BE2C (cell line): ENCODE results near the gene DGKK. TPM values are rescaled to one million over a fixed set of nuclear protein-coding genes. Genes with fewer than 3 reads are reported as not detected.

Experiments
- DNase-seq: peaks from one replicate; pipeline ENCODE4 v3.0.0-alpha.2; 2020
- H3K27me3 ChIP-seq: fragments of 250-450 bp; sonication (Bioruptor Pico); 2 replicates; pipeline ENCODE4 v1.5.1; 2020; ENCODE audit warnings: mild to moderate bottlenecking
- H3K36me3 ChIP-seq: fragments of 250-450 bp; sonication (Bioruptor Pico); 2 replicates; pipeline ENCODE4 v1.5.1; 2020; ENCODE audit warnings: mild to moderate bottlenecking
- H3K4me1 ChIP-seq: fragments of 250-450 bp; sonication (Bioruptor Pico); 2 replicates; pipeline ENCODE4 v1.5.1; 2020
- H3K4me3 ChIP-seq: 2 replicates; pipeline ENCODE4 v1.5.1; 2011; ENCODE audit warnings: low read depth, low read length
- H3K9me3 ChIP-seq: fragments of 250-450 bp; sonication (Bioruptor Pico); 2 replicates; pipeline ENCODE4 v1.5.1; 2020
- CTCF ChIP-seq: IDR thresholded peaks from 2 replicates; pipeline ENCODE4 v1.5.1; 2012; ENCODE audit warnings: mild to moderate bottlenecking, low read depth, low read length
- polyA plus RNA-seq: library from polyadenylated mRNA; unstranded; fragments of >200 nt; gene quantifications from one replicate; pipeline ENCODE4 v1.2.1, GENCODE V29; 2012; ENCODE audit warnings: low read depth, missing spikeins; ENCODE audit not compliant: insufficient read length, insufficient read depth

DGKK gene, protein sequence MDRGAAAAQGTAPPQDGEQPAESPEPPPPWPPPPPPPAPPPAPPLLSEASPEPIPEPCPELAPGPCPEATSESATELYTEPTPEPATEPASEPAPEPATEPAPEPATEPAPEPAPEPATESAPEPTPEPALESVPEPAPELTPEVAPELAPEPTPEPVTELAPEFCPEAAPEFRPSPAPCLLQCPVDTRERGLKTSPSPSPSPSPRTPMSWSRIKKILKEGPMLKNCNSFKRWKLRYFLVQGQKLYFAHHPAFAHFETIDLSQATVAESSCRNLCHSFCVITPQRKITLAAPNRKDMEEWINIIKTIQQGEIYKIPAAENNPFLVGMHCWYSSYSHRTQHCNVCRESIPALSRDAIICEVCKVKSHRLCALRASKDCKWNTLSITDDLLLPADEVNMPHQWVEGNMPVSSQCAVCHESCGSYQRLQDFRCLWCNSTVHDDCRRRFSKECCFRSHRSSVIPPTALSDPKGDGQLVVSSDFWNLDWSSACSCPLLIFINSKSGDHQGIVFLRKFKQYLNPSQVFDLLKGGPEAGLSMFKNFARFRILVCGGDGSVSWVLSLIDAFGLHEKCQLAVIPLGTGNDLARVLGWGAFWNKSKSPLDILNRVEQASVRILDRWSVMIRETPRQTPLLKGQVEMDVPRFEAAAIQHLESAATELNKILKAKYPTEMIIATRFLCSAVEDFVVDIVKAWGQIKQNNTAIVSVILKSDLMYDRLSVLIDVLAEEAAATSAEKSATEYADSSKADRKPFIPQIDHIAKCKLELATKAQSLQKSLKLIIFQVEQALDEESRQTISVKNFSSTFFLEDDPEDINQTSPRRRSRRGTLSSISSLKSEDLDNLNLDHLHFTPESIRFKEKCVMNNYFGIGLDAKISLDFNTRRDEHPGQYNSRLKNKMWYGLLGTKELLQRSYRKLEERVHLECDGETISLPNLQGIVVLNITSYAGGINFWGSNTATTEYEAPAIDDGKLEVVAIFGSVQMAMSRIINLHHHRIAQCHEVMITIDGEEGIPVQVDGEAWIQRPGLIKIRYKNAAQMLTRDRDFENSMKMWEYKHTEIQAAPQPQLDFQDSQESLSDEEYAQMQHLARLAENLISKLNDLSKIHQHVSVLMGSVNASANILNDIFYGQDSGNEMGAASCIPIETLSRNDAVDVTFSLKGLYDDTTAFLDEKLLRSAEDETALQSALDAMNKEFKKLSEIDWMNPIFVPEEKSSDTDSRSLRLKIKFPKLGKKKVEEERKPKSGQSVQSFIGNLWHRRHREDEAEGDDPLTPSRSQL
- 1.0 TPM for polyA plus RNA-seq

GRCh38 chrX:50470103-50471031 lies at the start of gene DGKK:
DGKK (minus strand) TSS chrX:50470825; CDS start chrX:50470678, 147 bp downstream.
- peak; percentile 76 for DNase-seq
- H3K4me1 ChIP-seq = no peaks in the 10 kb centered on the region; the same call in 1 of the 2 replicates
- peaks cover 28% of the 10 kb centered on the region for H3K27me3 ChIP-seq
- no peaks in the 10 kb centered on the region for H3K36me3 ChIP-seq
- peak within 1 kb of the TSS; percentile 48 for H3K4me3 ChIP-seq
- no peak for TF ChIP-seq CTCF
- no peaks in the 10 kb centered on the region for H3K9me3 ChIP-seq

DNA sequence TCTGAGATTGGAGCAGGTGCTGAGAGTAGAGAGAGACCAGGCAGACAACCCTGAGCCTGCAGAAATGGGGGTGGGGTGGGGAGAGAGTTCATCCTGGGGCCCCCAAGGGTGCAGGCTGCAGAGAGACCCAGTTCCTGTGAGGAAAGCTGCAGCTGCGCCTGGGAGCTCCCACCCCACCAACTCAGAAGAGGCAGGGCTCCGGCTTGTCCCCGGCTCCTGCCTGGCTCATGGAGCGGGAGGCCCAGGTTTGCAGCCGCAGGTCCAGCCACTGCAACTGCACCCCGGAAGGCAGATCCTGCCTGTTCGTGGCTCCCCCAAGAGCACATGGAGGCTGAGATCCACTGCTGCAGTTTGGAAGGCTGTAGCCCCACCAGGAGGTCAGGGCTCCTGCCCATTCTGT lies 44.2 kb upstream of the DGKK start:
- Histone ChIP-seq H3K4me3 (no peak overlapping the region), H3K27me3 (no peaks in the 10 kb centered on the region)

DNA sequence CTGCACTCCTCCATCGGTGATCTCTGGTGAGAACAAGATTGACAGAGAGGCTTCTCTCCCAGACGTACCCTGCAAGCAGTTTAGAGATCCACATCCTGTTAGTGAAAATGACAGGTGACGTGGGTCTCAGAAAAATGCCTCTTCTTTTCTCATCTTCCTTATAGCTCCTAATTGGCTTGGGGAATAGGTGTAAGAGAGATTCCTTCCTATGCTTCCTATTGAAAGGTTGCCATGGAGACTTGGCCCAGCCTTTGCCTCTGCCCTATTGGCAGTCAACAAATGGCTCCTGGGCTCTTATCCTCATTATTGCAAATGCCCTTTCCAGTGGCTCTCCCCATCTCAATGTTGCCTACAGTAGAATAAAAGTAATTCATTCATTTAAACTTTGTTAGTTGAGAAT lies 26.5 kb upstream of the DGKK start:
- DNase-seq = no peak
- Histone ChIP-seq H3K36me3 (no peaks in the 10 kb centered on the region), H3K9me3 (no peaks in the 10 kb centered on the region), H3K4me3 (no peak overlapping the region), H3K4me1 (peaks cover 2% of the 10 kb centered on the region; the same call in 1 of the 2 replicates), H3K27me3 (no peaks in the 10 kb centered on the region)
- TF ChIP-seq CTCF = no peak

More for the DNA sequence above, 44.2 kb upstream of the DGKK start:
- TF ChIP-seq CTCF = no peak
- no peaks in the 10 kb centered on the region for H3K36me3 ChIP-seq
- DNase-seq = no peak
- H3K9me3 ChIP-seq = no peaks in the 10 kb centered on the region
- H3K4me1 ChIP-seq = no peaks in the 10 kb centered on the region

- Histone ChIP-seq H3K4me1 (peaks cover 3% of the 10 kb centered on the region; the same call in 1 of the 2 replicates), H3K4me3 (no peak overlapping the region), H3K27me3 (no peaks in the 10 kb centered on the region), H3K9me3 (no peaks in the 10 kb centered on the region), H3K36me3 (no peaks in the 10 kb centered on the region)
- DNase-seq = peak; percentile 65
- no peak for TF ChIP-seq CTCF
Observed at GRCh38 chrX:50495616-50496015, 25.0 kb upstream of the DGKK start.

DNA sequence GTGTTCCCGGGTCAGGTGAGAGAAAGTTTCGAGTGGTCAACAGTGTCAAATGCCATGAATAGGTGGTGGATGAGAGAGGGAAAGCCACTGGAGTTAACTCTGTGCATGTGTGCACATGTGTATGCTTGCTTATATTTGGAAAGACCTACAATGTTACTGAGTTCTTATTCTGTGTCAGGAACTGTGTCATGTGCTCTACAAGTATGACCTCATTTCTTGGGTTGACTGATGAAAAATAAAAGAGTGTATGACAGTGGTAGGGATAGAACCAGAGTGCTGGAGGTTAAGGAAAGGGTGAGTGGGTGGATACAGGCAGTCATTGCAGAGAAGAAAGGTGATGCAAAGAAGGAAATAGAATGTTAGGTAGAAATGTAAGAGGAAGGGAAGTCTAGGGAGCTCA lies 22.1 kb upstream of the DGKK start:
- no peak for TF ChIP-seq CTCF
- DNase-seq = no peak
- Histone ChIP-seq H3K4me1 (peaks cover 3% of the 10 kb centered on the region; the same call in 1 of the 2 replicates), H3K36me3 (no peaks in the 10 kb centered on the region), H3K4me3 (no peak overlapping the region), H3K27me3 (no peaks in the 10 kb centered on the region), H3K9me3 (no peaks in the 10 kb centered on the region)
